Testis (tissue), 3 donors: Measurements from ENCODE around the gene PTX3. TPM values are rescaled to one million over a fixed set of nuclear protein-coding genes. Genes with fewer than 3 reads are reported as not detected.

Experiments used
- DNase-seq: peaks from one replicate; pipeline ENCODE4 v3.0.0-alpha.2; 2019
- H3K27ac ChIP-seq, 2 donors: fragments of 200-600 bp; sonication (generic); one replicate each; pipeline ENCODE4 v1.5.1; 2019
- H3K27me3 ChIP-seq: fragments of 200-600 bp; sonication (generic); one replicate; pipeline ENCODE4 v1.5.1; 2019
- H3K36me3 ChIP-seq: fragments of 200-600 bp; sonication (generic); one replicate; pipeline ENCODE4 v1.5.1; 2017; ENCODE audit warnings: low read depth; ENCODE audit errors: missing control alignments
- H3K4me1 ChIP-seq: fragments of 200-600 bp; sonication (generic); one replicate; pipeline ENCODE4 v1.5.1; 2019
- H3K4me3 ChIP-seq, 2 donors: fragments of 200-600 bp; sonication (generic); one replicate each; pipeline ENCODE4 v1.5.1; 2017 to 2019
- H3K9me3 ChIP-seq: fragments of 200-600 bp; sonication (generic); one replicate; pipeline ENCODE4 v1.5.1; 2017
- POLR2A ChIP-seq: fragments of 450-650 bp; IDR thresholded peaks from one replicate; pipeline ENCODE4 v1.6.1; 2017; ENCODE audit warnings: antibody characterized with exemption, mild to moderate bottlenecking, moderate library complexity
- WGBS, 2 donors: methylation state at CpG; one replicate each; pipeline ENCODE4 v1.1.5; 2018; 5-methylcytosine and 5-hydroxymethylcytosine counted together
- intact Hi-C: fragments of 100-400 bp; cut with DNase I; formaldehyde crosslinking; loops from one replicate; pipeline ENCODE4 v1.15.1; 2023; ENCODE audit warnings: low total_unique reads
- polyA plus RNA-seq: library from polyadenylated mRNA; stranded (reverse); fragments of 350-450 nt; fragmentation: Illumina TruSeq; extraction: RNeasy Lipid Tissue Mini Kit (QIAGEN cat#74804); gene quantifications from one replicate; pipeline ENCODE4 v1.2.3, GENCODE V29; 2014; ENCODE audit warnings: low read depth, low replicate concordance; ENCODE audit not compliant: insufficient read depth
- total RNA-seq, 2 donors: library from RNA; depleted of rRNA; stranded (reverse); fragments of >200 nt; gene quantifications; one replicate each; pipeline ENCODE4 v1.2.3, GENCODE V29; 2016
- TF ChIP-seq, protein P1 (sequence below), 3 experiments: fragments of 450-650 bp in 2 of 3; fragments of 200-600 bp in 1 of 3; sonication (generic) in 1 of 3; IDR thresholded peaks; one replicate each; pipeline ENCODE4 v1.5.1; 2016 to 2019; ENCODE audit warnings: antibody characterized with exemption in 3 of 3, mild to moderate bottlenecking in 2 of 3, moderate library complexity in 1 of 3

PTX3 gene
- total and polyA plus RNA-seq, 3 donors from 2014 or later: 0.19 to 0.95 (median 0.24) TPM

DNA sequence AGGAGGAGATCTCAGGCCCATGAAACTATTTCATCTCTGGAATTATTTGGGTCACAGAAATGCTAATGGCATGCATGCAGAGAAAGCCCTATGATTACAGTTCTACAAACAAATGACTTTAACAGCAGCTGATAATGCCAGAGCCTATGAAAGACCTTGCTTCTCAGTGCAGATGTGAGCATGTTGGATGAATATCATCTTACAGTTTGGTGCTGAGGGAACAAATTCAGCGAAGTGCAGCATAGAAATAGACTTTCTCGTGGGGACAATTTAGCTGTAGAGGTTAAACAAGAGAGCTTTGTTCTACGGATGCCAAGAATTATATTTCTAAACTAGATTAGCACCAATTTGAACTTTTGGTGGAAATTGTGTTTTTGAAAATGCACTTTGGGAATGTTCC is 27.7 kb downstream of the PTX3 start:
- 49 to 67% methylated on average over 3 of the region's 3 CpGs for WGBS, 2 donors
- Histone ChIP-seq H3K27ac (no peak overlapping the region), H3K4me1 (no peaks in the 10 kb centered on the region), H3K9me3 (no peaks in the 10 kb centered on the region), H3K4me3 (no peak overlapping the region), H3K27me3 (no peaks in the 10 kb centered on the region), H3K36me3 (no peaks in the 10 kb centered on the region)
- intact Hi-C loops: no loop called here
- TF ChIP-seq, protein P1, sequence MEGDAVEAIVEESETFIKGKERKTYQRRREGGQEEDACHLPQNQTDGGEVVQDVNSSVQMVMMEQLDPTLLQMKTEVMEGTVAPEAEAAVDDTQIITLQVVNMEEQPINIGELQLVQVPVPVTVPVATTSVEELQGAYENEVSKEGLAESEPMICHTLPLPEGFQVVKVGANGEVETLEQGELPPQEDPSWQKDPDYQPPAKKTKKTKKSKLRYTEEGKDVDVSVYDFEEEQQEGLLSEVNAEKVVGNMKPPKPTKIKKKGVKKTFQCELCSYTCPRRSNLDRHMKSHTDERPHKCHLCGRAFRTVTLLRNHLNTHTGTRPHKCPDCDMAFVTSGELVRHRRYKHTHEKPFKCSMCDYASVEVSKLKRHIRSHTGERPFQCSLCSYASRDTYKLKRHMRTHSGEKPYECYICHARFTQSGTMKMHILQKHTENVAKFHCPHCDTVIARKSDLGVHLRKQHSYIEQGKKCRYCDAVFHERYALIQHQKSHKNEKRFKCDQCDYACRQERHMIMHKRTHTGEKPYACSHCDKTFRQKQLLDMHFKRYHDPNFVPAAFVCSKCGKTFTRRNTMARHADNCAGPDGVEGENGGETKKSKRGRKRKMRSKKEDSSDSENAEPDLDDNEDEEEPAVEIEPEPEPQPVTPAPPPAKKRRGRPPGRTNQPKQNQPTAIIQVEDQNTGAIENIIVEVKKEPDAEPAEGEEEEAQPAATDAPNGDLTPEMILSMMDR (IDR thresholded peaks at IDR 0.05): no peak
- TF ChIP-seq POLR2A: no peak
- DNase-seq: no peak

DNA sequence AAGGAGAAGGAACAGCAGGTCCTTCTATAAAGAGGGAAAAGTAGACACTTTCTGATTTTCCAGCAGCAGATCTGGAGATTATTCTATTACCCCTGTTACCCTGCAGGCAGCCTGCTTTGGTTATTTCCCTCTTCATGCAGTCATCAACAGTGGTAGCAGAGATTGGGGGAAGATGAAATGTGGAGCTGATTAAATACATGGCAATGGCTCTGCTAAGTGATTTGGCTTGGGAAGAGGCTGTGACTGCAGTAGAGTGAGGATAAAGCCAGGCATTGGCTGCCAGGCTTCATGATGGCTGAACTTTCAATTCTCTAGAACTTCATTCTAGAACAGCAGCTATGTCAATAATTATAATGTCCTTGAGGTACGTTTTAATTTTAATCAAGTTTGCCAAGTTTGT is 29.1 kb downstream of the PTX3 start:
- no peak for DNase-seq
- H3K4me3 ChIP-seq: no peak overlapping the region
- no peak for TF ChIP-seq POLR2A
- TF ChIP-seq, protein P1 (IDR thresholded peaks at IDR 0.05): no peak
- H3K36me3 ChIP-seq: no peaks in the 10 kb centered on the region
- intact Hi-C loops: no loop called here
- 36 to 71% methylated on average over 1 of the region's 1 CpG for WGBS, 2 donors
- no peaks in the 10 kb centered on the region for H3K4me1 ChIP-seq
- no peaks in the 10 kb centered on the region for H3K27me3 ChIP-seq
- no peaks in the 10 kb centered on the region for H3K9me3 ChIP-seq
- H3K27ac ChIP-seq: no peak overlapping the region

DNA sequence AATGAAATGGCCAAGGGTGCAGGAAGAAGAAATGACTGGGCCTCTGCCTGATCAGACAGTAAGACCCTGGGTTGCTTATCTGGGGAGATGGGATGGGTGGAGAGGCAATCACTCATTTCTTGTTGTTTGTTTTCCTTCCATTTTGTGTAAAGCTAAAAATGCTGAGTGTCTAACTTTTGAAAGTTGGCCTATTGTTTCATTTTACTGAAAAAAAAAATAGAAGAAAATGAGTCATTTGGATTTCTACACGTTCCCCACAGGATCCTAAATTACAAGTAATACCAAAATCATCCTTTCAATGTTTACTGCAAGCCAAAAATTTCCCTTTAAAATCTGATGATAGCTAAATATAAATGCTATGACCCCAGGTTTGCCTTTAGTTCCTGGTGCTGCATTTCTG is 30.6 kb downstream of the PTX3 start:
- H3K27me3 ChIP-seq: no peaks in the 10 kb centered on the region
- H3K9me3 ChIP-seq: no peaks in the 10 kb centered on the region
- intact Hi-C loops: no loop called here
- H3K36me3 ChIP-seq: no peaks in the 10 kb centered on the region
- TF ChIP-seq, protein P1 (IDR thresholded peaks at IDR 0.05): no peak
- no peak for TF ChIP-seq POLR2A
- no peak for DNase-seq
- H3K4me1 ChIP-seq: no peaks in the 10 kb centered on the region
- 50 to 61% methylated on average over 1 of the region's 1 CpG for WGBS, 2 donors
- H3K27ac ChIP-seq: no peak overlapping the region
- H3K4me3 ChIP-seq: no peak overlapping the region

DNA sequence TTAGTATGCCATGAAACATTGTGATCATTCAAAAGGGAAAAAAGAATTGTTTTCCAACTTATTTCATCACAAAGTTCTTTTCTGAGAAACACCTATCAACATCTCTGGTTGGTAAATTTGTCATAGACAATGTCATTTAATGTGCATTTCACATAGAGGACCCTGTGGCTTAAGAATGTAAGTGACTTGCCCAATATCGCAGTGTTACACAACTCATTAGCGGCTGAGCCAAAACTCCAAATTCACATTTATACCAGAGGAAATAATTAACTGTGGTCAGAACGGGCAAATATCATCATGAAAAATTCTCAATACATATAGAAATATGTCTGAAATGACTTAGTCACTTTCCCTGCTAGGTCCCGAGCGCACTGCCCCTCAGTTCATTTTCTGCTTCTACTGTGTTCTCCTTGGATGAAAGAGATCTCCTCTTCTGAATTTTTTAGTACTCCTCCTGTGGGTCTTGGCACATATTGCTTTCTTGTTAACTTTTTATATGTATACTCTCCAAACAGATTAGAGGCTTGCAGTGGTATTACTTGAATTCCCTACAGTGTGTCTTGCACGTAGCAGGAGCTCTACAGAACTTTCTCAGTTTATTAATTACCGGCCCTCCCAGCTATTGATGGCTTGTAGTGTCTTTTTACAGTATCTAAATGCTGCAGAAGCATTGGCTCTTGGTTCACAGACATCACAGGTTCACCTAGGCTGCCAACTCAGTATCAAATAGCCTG is 33.1 kb downstream of the PTX3 start:
- Histone ChIP-seq H3K27ac (no peak overlapping the region), H3K4me3 (no peak overlapping the region), H3K27me3 (no peaks in the 10 kb centered on the region), H3K9me3 (no peaks in the 10 kb centered on the region), H3K4me1 (no peaks in the 10 kb centered on the region), H3K36me3 (no peaks in the 10 kb centered on the region)
- intact Hi-C loops: no loop called here
- WGBS, 2 donors: 78 to 88% methylated on average over 7 of the region's 7 CpGs
- no peak for TF ChIP-seq POLR2A
- TF ChIP-seq, protein P1 (IDR thresholded peaks at IDR 0.05): no peak
- no peak for DNase-seq

DNA sequence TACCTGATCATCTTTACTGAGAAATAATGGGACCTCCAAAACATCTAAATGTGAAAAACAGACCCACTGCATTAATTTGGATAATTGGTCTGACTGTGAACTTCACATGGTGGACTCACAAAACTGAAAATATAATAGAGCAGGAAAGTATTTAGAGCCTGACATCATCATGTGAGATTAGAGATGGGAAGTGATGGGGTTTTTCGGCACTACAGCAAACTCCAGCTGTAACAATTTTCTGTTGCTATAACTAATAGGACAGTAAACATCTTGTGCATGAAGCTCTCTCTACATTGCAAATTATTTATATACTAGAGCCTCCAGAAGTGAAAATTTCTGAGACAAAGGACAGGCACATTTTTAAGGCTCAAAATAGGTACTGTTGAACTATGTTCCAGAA is 34.4 kb downstream of the PTX3 start:
- Histone ChIP-seq H3K9me3 (no peaks in the 10 kb centered on the region), H3K27ac (no peak overlapping the region), H3K36me3 (no peaks in the 10 kb centered on the region), H3K27me3 (no peaks in the 10 kb centered on the region), H3K4me3 (no peak overlapping the region), H3K4me1 (no peaks in the 10 kb centered on the region)
- TF ChIP-seq POLR2A: no peak
- TF ChIP-seq, protein P1 (IDR thresholded peaks at IDR 0.05): no peak
- WGBS, 2 donors: 69 to 79% methylated on average over 1 of the region's 1 CpG
- intact Hi-C loops: no loop called here
- DNase-seq: no peak
